HG02938 (cell line): ENCODE results near the gene HYI.

Experiments used
- ATAC-seq: cut with Tn5 transposase; IDR thresholded peaks from one replicate; pipeline ENCODE4 v1.9.1; 2021; ENCODE audit warnings: mild to moderate bottlenecking, moderate library complexity; ENCODE audit not compliant: unreplicated experiment

Gene HYI

GRCh38 chr1:43445606-43446387, 7.9 kb downstream of the HYI start:
- no peak for ATAC-seq

GRCh38 chr1:43444836-43445235, 8.9 kb downstream of the HYI start:
- no peak for ATAC-seq

GRCh38 chr1:43444151-43444828, 9.4 kb downstream of the HYI start:
- no peak for ATAC-seq

GRCh38 chr1:43443197-43443946, 10.4 kb downstream of the HYI start:
- no peak for ATAC-seq

- ATAC-seq: no peak
Measured at GRCh38 chr1:43442756-43443155, 11.0 kb downstream of the HYI start.

GRCh38 chr1:43441894-43442637, 11.7 kb downstream of the HYI start:
- no peak for ATAC-seq

GRCh38 chr1:43441166-43441893, 12.4 kb downstream of the HYI start:
- ATAC-seq: no peak

- ATAC-seq: no peak
Measured at GRCh38 chr1:43440358-43440757, 13.4 kb downstream of the HYI start.

- ATAC-seq: no peak
Measured at GRCh38 chr1:43439781-43440180, 13.9 kb downstream of the HYI start.

- no peak for ATAC-seq
Measured at GRCh38 chr1:43438953-43439581, 14.7 kb downstream of the HYI start.

GRCh38 chr1:43438576-43438952, 15.2 kb downstream of the HYI start:
- ATAC-seq: no peak

GRCh38 chr1:43438006-43438405, 15.7 kb downstream of the HYI start:
- no peak for ATAC-seq

- ATAC-seq: no peak
Measured at GRCh38 chr1:43437031-43437973, 16.4 kb downstream of the HYI start.

GRCh38 chr1:43436371-43436770, 17.4 kb downstream of the HYI start:
- no peak for ATAC-seq

- ATAC-seq: no peak
Measured at GRCh38 chr1:43435146-43436145, 18.3 kb downstream of the HYI start.

GRCh38 chr1:43434256-43434655, 19.5 kb downstream of the HYI start:
- ATAC-seq: no peak

GRCh38 chr1:43432907-43433306, 20.8 kb downstream of the HYI start:
- no peak for ATAC-seq
